Measurements from ENCODE around the gene UBL7.

GRCh38 chr15:74449095-74449494, 11.9 kb downstream of the UBL7 start:
- TF ChIP-seq, protein P1, sequence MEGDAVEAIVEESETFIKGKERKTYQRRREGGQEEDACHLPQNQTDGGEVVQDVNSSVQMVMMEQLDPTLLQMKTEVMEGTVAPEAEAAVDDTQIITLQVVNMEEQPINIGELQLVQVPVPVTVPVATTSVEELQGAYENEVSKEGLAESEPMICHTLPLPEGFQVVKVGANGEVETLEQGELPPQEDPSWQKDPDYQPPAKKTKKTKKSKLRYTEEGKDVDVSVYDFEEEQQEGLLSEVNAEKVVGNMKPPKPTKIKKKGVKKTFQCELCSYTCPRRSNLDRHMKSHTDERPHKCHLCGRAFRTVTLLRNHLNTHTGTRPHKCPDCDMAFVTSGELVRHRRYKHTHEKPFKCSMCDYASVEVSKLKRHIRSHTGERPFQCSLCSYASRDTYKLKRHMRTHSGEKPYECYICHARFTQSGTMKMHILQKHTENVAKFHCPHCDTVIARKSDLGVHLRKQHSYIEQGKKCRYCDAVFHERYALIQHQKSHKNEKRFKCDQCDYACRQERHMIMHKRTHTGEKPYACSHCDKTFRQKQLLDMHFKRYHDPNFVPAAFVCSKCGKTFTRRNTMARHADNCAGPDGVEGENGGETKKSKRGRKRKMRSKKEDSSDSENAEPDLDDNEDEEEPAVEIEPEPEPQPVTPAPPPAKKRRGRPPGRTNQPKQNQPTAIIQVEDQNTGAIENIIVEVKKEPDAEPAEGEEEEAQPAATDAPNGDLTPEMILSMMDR (IDR thresholded peaks at IDR 0.05; ENCODE audit: low read length) = no peak
- TF ChIP-seq EZH2 (IDR thresholded peaks at IDR 0.05; ENCODE audit: borderline replicate concordance, low read length) = no peak

Measured in OCI-LY1 (cell line).